ENCODE measurements around the gene G3BP2. TPM values are rescaled to one million over a fixed set of nuclear protein-coding genes. Genes with fewer than 3 reads are reported as not detected.

G3BP2 gene
- total and polyA plus RNA-seq, 9 of the 15 experiments (the other 6 are each of a cell fraction or from before 2014, with no cell fraction given): 25.2 to 222 (median 130) TPM

GRCh38 chr4:75698162-75698962 lies 25.2 kb upstream of the G3BP2 start (continued):
- TF ChIP-seq ZNF121 (CRISPR knock-in tag; conservative IDR thresholded peaks at IDR 0.05) (peak; percentile 66), PHB2 (IDR thresholded peaks at IDR 0.05; ENCODE audit: low read depth) (no peak), JUNB (CRISPR knock-in tag; conservative IDR thresholded peaks at IDR 0.05) (no peak), HEY1 (CRISPR knock-in tag; IDR thresholded peaks at IDR 0.05; ENCODE audit: borderline replicate concordance) (no peak), ZNF766 (CRISPR knock-in tag; conservative IDR thresholded peaks at IDR 0.05) (peak; percentile 60), TFE3 (CRISPR knock-in tag; IDR thresholded peaks at IDR 0.05) (no peak), ZNF133 (CRISPR knock-in tag; IDR thresholded peaks at IDR 0.05) (no peak), TCF7L2 (IDR thresholded peaks at IDR 0.05; ENCODE audit: low read depth, low read length) (no peak), CUX1 (CRISPR knock-in tag; IDR thresholded peaks at IDR 0.05) (no peak), U2AF2 (optimal IDR thresholded peaks at IDR 0.05; ENCODE audit: low read depth, low read length) (no peak), NFE2 (IDR thresholded peaks at IDR 0.05; ENCODE audit: low read depth) (0 out of 2 replicates have a peak, but pooled peaks have one; percentile 16), MEIS2 (IDR thresholded peaks at IDR 0.05; ENCODE audit: partially characterized antibody) (peak; percentile 2), E2F4 (CRISPR knock-in tag; IDR thresholded peaks at IDR 0.05; ENCODE audit: low read depth) (no peak)
- TF ChIP-seq, protein P1, sequence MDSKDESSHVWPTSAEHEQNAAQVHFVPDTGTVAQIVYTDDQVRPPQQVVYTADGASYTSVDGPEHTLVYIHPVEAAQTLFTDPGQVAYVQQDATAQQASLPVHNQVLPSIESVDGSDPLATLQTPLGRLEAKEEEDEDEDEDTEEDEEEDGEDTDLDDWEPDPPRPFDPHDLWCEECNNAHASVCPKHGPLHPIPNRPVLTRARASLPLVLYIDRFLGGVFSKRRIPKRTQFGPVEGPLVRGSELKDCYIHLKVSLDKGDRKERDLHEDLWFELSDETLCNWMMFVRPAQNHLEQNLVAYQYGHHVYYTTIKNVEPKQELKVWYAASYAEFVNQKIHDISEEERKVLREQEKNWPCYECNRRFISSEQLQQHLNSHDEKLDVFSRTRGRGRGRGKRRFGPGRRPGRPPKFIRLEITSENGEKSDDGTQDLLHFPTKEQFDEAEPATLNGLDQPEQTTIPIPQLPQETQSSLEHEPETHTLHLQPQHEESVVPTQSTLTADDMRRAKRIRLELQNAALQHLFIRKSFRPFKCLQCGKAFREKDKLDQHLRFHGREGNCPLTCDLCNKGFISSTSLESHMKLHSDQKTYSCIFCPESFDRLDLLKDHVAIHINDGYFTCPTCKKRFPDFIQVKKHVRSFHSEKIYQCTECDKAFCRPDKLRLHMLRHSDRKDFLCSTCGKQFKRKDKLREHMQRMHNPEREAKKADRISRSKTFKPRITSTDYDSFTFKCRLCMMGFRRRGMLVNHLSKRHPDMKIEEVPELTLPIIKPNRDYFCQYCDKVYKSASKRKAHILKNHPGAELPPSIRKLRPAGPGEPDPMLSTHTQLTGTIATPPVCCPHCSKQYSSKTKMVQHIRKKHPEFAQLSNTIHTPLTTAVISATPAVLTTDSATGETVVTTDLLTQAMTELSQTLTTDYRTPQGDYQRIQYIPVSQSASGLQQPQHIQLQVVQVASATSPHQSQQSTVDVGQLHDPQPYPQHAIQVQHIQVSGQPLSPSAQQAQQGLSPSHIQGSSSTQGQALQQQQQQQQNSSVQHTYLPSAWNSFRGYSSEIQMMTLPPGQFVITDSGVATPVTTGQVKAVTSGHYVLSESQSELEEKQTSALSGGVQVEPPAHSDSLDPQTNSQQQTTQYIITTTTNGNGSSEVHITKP (IDR thresholded peaks at IDR 0.05; ENCODE audit: partially characterized antibody): peak; percentile 48
- TF ChIP-seq, protein P2, sequence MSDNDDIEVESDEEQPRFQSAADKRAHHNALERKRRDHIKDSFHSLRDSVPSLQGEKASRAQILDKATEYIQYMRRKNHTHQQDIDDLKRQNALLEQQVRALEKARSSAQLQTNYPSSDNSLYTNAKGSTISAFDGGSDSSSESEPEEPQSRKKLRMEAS (CRISPR knock-in tag; IDR thresholded peaks at IDR 0.05): 0 out of 2 replicates have a peak, but pooled peaks have one; percentile 10

Data from K562 (cell line).